ENCODE data around the gene TRIM16.
A peak's percentile ranks its signal among the peaks of the same experiment; 100 is the strongest.
"Not testable (repeated sequence)": the region's sequence is repeated elsewhere in the genome, so short reads cannot be mapped to it uniquely, and the experiment has no call there.

Gene TRIM16

GRCh38 chr17:15704239-15704638 is 20.1 kb upstream of the TRIM16 start:
- H4K20me1 ChIP-seq (ENCODE audit: low read depth, low read length); H3K4me2 ChIP-seq (ENCODE audit: low read depth, low read length, poor library complexity, severe bottlenecking); H3K79me2 ChIP-seq (ENCODE audit: insufficient read depth, low read length); H3K9ac ChIP-seq (ENCODE audit: low read length); H3K9me2 ChIP-seq (replicated peaks; ENCODE audit: insufficient read depth, low read length); H3K4me3 ChIP-seq (ENCODE audit: insufficient read depth, low read length, poor library complexity, severe bottlenecking); H3K27ac ChIP-seq (ENCODE audit: low read depth, low read length); H2AFZ ChIP-seq (ENCODE audit: low read depth, low read length, severe bottlenecking); H3K27me3 ChIP-seq (ENCODE audit: low read length); H3F3A ChIP-seq (ENCODE audit: insufficient read depth): not testable (repeated sequence)
- Histone ChIP-seq H3K36me3 (ENCODE audit: low read length) (peaks cover 35% of the 10 kb centered on the region), H3K9me3 (ENCODE audit: insufficient read depth, low read length) (peaks cover 12% of the 10 kb centered on the region; the same call in 1 of the 2 replicates)

DNA sequence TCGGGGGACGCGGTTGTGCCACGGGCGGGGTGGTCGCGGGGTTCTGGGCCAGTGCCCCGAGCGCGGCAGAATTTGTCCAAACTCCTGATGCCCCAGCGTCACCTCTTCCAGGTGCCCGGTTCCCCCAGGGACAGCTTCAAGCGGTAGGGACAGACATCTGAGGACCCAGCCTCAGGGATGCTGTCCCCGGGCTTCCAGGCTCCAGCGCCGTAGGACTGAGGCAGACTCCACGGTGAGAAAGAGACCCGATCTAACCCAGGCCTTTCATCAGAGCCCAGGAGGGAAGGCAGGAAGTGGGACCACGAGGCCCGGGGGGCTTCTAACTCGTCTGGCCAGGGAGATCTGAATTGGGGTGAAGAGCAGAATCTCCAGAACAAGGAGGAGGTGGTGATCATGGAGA is 15.8 kb upstream of the TRIM16 start:
- H3K27ac ChIP-seq (ENCODE audit: low read depth, low read length): peak overlapping the region; percentile 40; the same call in 1 of the 2 replicates
- peak overlapping the region; percentile 58 for H3K4me3 ChIP-seq (ENCODE audit: insufficient read depth, low read length, poor library complexity, severe bottlenecking)

GRCh38 chr17:15699413-15699924 is 15.4 kb upstream of the TRIM16 start, which contains the start of gene ZNF286A:
Gene ZNF286A, plus strand, starts transcription at chr17:15699752. Its CDS starts 578 bp downstream, at chr17:15700330.
- Histone ChIP-seq H3K27ac (ENCODE audit: low read depth, low read length) (peak within 1 kb of the TSS; percentile 49; the same call in 1 of the 2 replicates), H3K4me3 (ENCODE audit: insufficient read depth, low read length, poor library complexity, severe bottlenecking) (peak within 1 kb of the TSS; percentile 58), H3K9ac (ENCODE audit: low read length) (peak within 1 kb of the TSS; percentile 66), H2AFZ (ENCODE audit: low read depth, low read length, severe bottlenecking) (peak within 1 kb of the TSS; percentile 77), H3K4me2 (ENCODE audit: low read depth, low read length, poor library complexity, severe bottlenecking) (peak within 1 kb of the TSS; percentile 64)
- H3K9me2 ChIP-seq (replicated peaks; ENCODE audit: insufficient read depth, low read length); H3K36me3 ChIP-seq (ENCODE audit: low read length); H3F3A ChIP-seq (ENCODE audit: insufficient read depth); H3K9me3 ChIP-seq (ENCODE audit: insufficient read depth, low read length); H3K79me2 ChIP-seq (ENCODE audit: insufficient read depth, low read length); H3K27me3 ChIP-seq (ENCODE audit: low read length); H4K20me1 ChIP-seq (ENCODE audit: low read depth, low read length): not testable (repeated sequence)

More for the DNA sequence above, 15.8 kb upstream of the TRIM16 start:
- H4K20me1 ChIP-seq (ENCODE audit: low read depth, low read length); H3K79me2 ChIP-seq (ENCODE audit: insufficient read depth, low read length); H3K27me3 ChIP-seq (ENCODE audit: low read length); H3K9me2 ChIP-seq (replicated peaks; ENCODE audit: insufficient read depth, low read length); H3F3A ChIP-seq (ENCODE audit: insufficient read depth); H3K36me3 ChIP-seq (ENCODE audit: low read length); H3K9me3 ChIP-seq (ENCODE audit: insufficient read depth, low read length): not testable (repeated sequence)
- peak overlapping the region; percentile 66 for H3K9ac ChIP-seq (ENCODE audit: low read length)
- H2AFZ ChIP-seq (ENCODE audit: low read depth, low read length, severe bottlenecking): peak overlapping the region; percentile 77
- H3K4me2 ChIP-seq (ENCODE audit: low read depth, low read length, poor library complexity, severe bottlenecking): peak overlapping the region; percentile 48

DNA sequence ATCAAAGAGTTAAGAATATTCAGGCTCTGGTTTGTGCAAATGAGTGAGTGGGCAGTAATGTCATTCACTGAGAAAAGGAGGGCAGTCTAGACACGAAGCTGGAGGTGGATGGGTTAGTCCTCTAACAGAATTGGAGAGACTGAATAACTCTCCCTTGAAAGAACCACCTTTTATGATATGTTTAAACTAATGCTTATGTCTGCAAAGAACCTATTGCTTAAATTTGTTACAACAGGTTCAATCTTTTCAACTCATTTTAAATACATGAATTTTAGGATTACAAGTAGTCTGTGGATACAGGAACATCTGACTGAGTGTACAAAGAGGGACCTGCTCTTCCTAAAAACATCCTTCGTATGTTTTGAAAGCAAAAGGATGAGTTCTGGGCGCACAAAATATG is 14.9 kb upstream of the TRIM16 start:
- not testable (repeated sequence) for H3K36me3 ChIP-seq (ENCODE audit: low read length); H3K27me3 ChIP-seq (ENCODE audit: low read length); H3K79me2 ChIP-seq (ENCODE audit: insufficient read depth, low read length); H3K9me3 ChIP-seq (ENCODE audit: insufficient read depth, low read length); H4K20me1 ChIP-seq (ENCODE audit: low read depth, low read length); H3F3A ChIP-seq (ENCODE audit: insufficient read depth); H3K9me2 ChIP-seq (replicated peaks; ENCODE audit: insufficient read depth, low read length)
- H3K27ac ChIP-seq (ENCODE audit: low read depth, low read length): peak overlapping the region; percentile 49; the same call in 1 of the 2 replicates
- H3K9ac ChIP-seq (ENCODE audit: low read length): peak overlapping the region; percentile 66
- H2AFZ ChIP-seq (ENCODE audit: low read depth, low read length, severe bottlenecking): peak overlapping the region; percentile 61
- H3K4me2 ChIP-seq (ENCODE audit: low read depth, low read length, poor library complexity, severe bottlenecking): peak overlapping the region; percentile 64
- H3K4me3 ChIP-seq (ENCODE audit: insufficient read depth, low read length, poor library complexity, severe bottlenecking): peak overlapping the region; percentile 50

DNA sequence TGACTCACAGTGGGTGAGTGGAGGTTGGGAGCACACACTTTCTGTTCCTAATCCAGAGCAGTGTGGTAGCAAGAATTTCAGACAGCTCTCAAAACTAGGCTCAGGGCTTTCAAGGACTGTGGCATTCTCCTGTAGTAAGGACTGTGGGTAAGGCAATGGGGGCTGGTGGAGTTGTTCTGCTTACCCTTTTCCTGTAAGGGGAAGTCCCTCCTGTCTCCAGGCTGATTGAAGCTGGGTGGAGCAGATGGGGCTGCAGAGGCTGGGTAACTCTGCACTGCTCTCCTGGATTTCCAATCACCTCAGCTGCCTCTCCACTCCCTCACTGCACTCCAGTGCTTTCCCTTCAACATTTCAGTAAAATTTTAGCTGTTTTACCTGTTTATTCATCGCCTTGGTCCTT is 3.4 kb upstream of the TRIM16 start:
- not testable (repeated sequence) for H3K36me3 ChIP-seq (ENCODE audit: low read length); H3K79me2 ChIP-seq (ENCODE audit: insufficient read depth, low read length); H3K4me3 ChIP-seq (ENCODE audit: insufficient read depth, low read length, poor library complexity, severe bottlenecking); H3K27ac ChIP-seq (ENCODE audit: low read depth, low read length); H3K27me3 ChIP-seq (ENCODE audit: low read length); H3K9me3 ChIP-seq (ENCODE audit: insufficient read depth, low read length); H2AFZ ChIP-seq (ENCODE audit: low read depth, low read length, severe bottlenecking); H4K20me1 ChIP-seq (ENCODE audit: low read depth, low read length); H3F3A ChIP-seq (ENCODE audit: insufficient read depth); H3K4me2 ChIP-seq (ENCODE audit: low read depth, low read length, poor library complexity, severe bottlenecking); H3K9me2 ChIP-seq (replicated peaks; ENCODE audit: insufficient read depth, low read length); H3K9ac ChIP-seq (ENCODE audit: low read length)

- not testable (repeated sequence) for H3K9me3 ChIP-seq (ENCODE audit: insufficient read depth, low read length); H3K27me3 ChIP-seq (ENCODE audit: low read length); H3K4me3 ChIP-seq (ENCODE audit: insufficient read depth, low read length, poor library complexity, severe bottlenecking); H3K27ac ChIP-seq (ENCODE audit: low read depth, low read length); H3K79me2 ChIP-seq (ENCODE audit: insufficient read depth, low read length); H3F3A ChIP-seq (ENCODE audit: insufficient read depth); H4K20me1 ChIP-seq (ENCODE audit: low read depth, low read length); H2AFZ ChIP-seq (ENCODE audit: low read depth, low read length, severe bottlenecking); H3K36me3 ChIP-seq (ENCODE audit: low read length); H3K9me2 ChIP-seq (replicated peaks; ENCODE audit: insufficient read depth, low read length)
- H3K9ac ChIP-seq (ENCODE audit: low read length): peak overlapping the region; percentile 70; the same call in 1 of the 2 replicates
- H3K4me2 ChIP-seq (ENCODE audit: low read depth, low read length, poor library complexity, severe bottlenecking): peak overlapping the region; percentile 55
Measured at GRCh38 chr17:15683135-15683534, 976 bp downstream of the TRIM16 start.

DNA sequence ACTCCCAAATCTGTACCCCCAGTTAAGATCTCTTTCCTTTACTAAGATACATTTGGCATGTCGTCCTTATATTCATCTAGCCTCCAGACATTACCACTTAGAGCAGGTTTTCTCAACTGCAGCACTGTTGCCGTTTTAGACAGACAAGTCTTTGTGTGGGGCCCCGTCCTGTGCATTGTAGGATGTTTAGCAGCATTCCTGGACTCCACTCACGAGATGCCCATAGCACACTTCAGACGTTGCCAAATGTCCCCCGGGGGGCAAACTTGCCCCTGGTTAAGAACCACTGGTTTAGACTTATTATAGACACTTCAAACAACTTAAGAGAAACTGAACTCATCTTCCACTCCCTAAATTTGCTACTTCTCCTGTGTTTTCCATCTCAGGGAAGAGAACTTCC is 8.1 kb downstream of the TRIM16 start:
- not testable (repeated sequence) for H3K36me3 ChIP-seq (ENCODE audit: low read length); H2AFZ ChIP-seq (ENCODE audit: low read depth, low read length, severe bottlenecking); H3K9me3 ChIP-seq (ENCODE audit: insufficient read depth, low read length); H3K79me2 ChIP-seq (ENCODE audit: insufficient read depth, low read length); H3K27me3 ChIP-seq (ENCODE audit: low read length); H4K20me1 ChIP-seq (ENCODE audit: low read depth, low read length); H3K4me3 ChIP-seq (ENCODE audit: insufficient read depth, low read length, poor library complexity, severe bottlenecking); H3K9me2 ChIP-seq (replicated peaks; ENCODE audit: insufficient read depth, low read length); H3K9ac ChIP-seq (ENCODE audit: low read length); H3K4me2 ChIP-seq (ENCODE audit: low read depth, low read length, poor library complexity, severe bottlenecking); H3F3A ChIP-seq (ENCODE audit: insufficient read depth); H3K27ac ChIP-seq (ENCODE audit: low read depth, low read length)

DNA sequence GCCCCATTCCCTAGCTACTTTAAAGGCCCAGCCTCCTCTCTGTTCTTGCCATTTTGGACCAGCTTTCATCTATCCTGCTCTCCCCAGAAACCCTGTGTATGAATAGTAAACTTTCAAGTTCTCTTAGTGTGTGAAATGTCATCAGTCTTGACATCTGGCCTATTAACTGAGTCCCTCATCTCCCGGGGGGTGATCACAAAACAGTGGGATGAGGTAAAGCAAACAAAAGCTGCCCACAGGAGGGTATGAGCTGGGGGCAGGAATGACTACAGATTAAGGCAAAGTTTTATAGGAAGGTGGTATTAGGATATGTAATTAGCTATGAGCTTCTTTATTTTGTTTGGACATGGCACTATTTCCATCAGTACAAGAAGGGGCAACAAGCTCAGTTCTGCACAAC is 9.5 kb downstream of the TRIM16 start:
- not testable (repeated sequence) for H3K36me3 ChIP-seq (ENCODE audit: low read length); H3K4me2 ChIP-seq (ENCODE audit: low read depth, low read length, poor library complexity, severe bottlenecking); H3K9ac ChIP-seq (ENCODE audit: low read length); H3K9me3 ChIP-seq (ENCODE audit: insufficient read depth, low read length); H3K4me3 ChIP-seq (ENCODE audit: insufficient read depth, low read length, poor library complexity, severe bottlenecking); H3K27ac ChIP-seq (ENCODE audit: low read depth, low read length); H4K20me1 ChIP-seq (ENCODE audit: low read depth, low read length); H3K9me2 ChIP-seq (replicated peaks; ENCODE audit: insufficient read depth, low read length); H3K27me3 ChIP-seq (ENCODE audit: low read length); H3F3A ChIP-seq (ENCODE audit: insufficient read depth); H3K79me2 ChIP-seq (ENCODE audit: insufficient read depth, low read length); H2AFZ ChIP-seq (ENCODE audit: low read depth, low read length, severe bottlenecking)

All from SU-DHL-6 (cell line).